ENCODE data around the gene MS4A18. TPM values are rescaled to one million over a fixed set of nuclear protein-coding genes. Genes with fewer than 3 reads are reported as not detected.

Gene MS4A18
- total RNA-seq, 1 experiment from 2014 or later: not detected

DNA sequence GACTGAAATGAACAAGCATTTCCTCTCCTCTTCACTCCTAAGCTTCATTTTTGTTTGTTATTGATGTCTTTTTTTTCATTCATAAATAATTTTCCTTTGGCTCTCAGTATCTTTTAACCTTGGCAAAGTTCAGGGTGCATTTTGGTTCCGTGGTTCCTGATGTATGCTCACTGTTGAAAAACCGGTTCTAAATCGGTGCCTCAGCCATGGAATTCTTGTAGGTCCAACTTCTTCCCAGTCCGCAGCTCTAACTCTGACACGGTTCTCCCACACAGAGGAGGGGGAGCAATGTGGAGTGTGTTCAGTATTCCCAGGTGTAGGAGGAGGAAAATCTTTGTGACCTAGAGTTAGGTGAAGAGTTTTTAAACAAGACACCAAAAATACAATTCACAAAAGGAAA, 19.6 kb downstream of the MS4A18 start (continued):
- TF ChIP-seq, protein P1, sequence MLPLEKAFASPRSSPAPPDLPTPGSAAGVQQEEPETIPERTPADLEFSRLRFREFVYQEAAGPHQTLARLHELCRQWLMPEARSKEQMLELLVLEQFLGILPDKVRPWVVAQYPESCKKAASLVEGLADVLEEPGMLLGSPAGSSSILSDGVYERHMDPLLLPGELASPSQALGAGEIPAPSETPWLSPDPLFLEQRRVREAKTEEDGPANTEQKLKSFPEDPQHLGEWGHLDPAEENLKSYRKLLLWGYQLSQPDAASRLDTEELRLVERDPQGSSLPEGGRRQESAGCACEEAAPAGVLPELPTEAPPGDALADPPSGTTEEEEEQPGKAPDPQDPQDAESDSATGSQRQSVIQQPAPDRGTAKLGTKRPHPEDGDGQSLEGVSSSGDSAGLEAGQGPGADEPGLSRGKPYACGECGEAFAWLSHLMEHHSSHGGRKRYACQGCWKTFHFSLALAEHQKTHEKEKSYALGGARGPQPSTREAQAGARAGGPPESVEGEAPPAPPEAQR (CRISPR knock-in tag; IDR thresholded peaks at IDR 0.05): no peak

GRCh38 chr11:60747359-60747873, 22.9 kb downstream of the MS4A18 start:
- ChIA-PET CTCF (interaction anchor here (3.3 kb wide), 1 partner anchor 16 kb away, joined by 20 read pairs; no protein-coding TSS in a partner anchor), POLR2A (no interaction called here)
- no peak overlapping the region for H3K4me3 Mint-ChIP-seq
- peak overlapping the region; percentile 41 for H3K27ac Mint-ChIP-seq
- H3K36me3 Mint-ChIP-seq: no peaks in the 10 kb centered on the region
- no peak for DNase-seq (ENCODE audit: low spot score)
- H3K4me1 Mint-ChIP-seq: peaks cover 8% of the 10 kb centered on the region
- peaks cover 21% of the 10 kb centered on the region for H3K9me3 Mint-ChIP-seq
- peaks cover 7% of the 10 kb centered on the region; the same call in 1 of the 2 replicates for H3K27me3 Mint-ChIP-seq (ENCODE audit: low read depth)
- ATAC-seq: no peak
- TF ChIP-seq, protein P2, sequence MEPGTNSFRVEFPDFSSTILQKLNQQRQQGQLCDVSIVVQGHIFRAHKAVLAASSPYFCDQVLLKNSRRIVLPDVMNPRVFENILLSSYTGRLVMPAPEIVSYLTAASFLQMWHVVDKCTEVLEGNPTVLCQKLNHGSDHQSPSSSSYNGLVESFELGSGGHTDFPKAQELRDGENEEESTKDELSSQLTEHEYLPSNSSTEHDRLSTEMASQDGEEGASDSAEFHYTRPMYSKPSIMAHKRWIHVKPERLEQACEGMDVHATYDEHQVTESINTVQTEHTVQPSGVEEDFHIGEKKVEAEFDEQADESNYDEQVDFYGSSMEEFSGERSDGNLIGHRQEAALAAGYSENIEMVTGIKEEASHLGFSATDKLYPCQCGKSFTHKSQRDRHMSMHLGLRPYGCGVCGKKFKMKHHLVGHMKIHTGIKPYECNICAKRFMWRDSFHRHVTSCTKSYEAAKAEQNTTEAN (CRISPR knock-in tag; IDR thresholded peaks at IDR 0.05): peak; percentile 74; the same call in 1 of the 2 replicates
- no peak for TF ChIP-seq ELF4 (CRISPR knock-in tag; IDR thresholded peaks at IDR 0.05; ENCODE audit: low read depth)

GRCh38 chr11:60748225-60748624, 23.7 kb downstream of the MS4A18 start:
- no peak for ATAC-seq
- TF ChIP-seq ZNF263 (CRISPR knock-in tag; IDR thresholded peaks at IDR 0.05; ENCODE audit: low read depth) (no peak), NFE2L1 (CRISPR knock-in tag; IDR thresholded peaks at IDR 0.05) (no peak), ZNF671 (CRISPR knock-in tag; IDR thresholded peaks at IDR 0.05) (no peak), FOXP1 (CRISPR knock-in tag; IDR thresholded peaks at IDR 0.05; ENCODE audit: borderline replicate concordance) (no peak), PREB (CRISPR knock-in tag; IDR thresholded peaks at IDR 0.05; ENCODE audit: borderline replicate concordance) (no peak)
- TF ChIP-seq, protein P3, sequence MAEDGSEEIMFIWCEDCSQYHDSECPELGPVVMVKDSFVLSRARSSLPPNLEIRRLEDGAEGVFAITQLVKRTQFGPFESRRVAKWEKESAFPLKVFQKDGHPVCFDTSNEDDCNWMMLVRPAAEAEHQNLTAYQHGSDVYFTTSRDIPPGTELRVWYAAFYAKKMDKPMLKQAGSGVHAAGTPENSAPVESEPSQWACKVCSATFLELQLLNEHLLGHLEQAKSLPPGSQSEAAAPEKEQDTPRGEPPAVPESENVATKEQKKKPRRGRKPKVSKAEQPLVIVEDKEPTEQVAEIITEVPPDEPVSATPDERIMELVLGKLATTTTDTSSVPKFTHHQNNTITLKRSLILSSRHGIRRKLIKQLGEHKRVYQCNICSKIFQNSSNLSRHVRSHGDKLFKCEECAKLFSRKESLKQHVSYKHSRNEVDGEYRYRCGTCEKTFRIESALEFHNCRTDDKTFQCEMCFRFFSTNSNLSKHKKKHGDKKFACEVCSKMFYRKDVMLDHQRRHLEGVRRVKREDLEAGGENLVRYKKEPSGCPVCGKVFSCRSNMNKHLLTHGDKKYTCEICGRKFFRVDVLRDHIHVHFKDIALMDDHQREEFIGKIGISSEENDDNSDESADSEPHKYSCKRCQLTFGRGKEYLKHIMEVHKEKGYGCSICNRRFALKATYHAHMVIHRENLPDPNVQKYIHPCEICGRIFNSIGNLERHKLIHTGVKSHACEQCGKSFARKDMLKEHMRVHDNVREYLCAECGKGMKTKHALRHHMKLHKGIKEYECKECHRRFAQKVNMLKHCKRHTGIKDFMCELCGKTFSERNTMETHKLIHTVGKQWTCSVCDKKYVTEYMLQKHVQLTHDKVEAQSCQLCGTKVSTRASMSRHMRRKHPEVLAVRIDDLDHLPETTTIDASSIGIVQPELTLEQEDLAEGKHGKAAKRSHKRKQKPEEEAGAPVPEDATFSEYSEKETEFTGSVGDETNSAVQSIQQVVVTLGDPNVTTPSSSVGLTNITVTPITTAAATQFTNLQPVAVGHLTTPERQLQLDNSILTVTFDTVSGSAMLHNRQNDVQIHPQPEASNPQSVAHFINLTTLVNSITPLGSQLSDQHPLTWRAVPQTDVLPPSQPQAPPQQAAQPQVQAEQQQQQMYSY (CRISPR knock-in tag; IDR thresholded peaks at IDR 0.05): no peak
- TF ChIP-seq, protein P4, sequence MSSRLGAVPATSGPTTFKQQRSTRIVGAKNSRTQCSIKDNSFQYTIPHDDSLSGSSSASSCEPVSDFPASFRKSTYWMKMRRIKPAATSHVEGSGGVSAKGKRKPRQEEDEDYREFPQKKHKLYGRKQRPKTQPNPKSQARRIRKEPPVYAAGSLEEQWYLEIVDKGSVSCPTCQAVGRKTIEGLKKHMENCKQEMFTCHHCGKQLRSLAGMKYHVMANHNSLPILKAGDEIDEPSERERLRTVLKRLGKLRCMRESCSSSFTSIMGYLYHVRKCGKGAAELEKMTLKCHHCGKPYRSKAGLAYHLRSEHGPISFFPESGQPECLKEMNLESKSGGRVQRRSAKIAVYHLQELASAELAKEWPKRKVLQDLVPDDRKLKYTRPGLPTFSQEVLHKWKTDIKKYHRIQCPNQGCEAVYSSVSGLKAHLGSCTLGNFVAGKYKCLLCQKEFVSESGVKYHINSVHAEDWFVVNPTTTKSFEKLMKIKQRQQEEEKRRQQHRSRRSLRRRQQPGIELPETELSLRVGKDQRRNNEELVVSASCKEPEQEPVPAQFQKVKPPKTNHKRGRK (CRISPR knock-in tag; IDR thresholded peaks at IDR 0.05; ENCODE audit: borderline replicate concordance): no peak
- TF ChIP-seq, protein P5, sequence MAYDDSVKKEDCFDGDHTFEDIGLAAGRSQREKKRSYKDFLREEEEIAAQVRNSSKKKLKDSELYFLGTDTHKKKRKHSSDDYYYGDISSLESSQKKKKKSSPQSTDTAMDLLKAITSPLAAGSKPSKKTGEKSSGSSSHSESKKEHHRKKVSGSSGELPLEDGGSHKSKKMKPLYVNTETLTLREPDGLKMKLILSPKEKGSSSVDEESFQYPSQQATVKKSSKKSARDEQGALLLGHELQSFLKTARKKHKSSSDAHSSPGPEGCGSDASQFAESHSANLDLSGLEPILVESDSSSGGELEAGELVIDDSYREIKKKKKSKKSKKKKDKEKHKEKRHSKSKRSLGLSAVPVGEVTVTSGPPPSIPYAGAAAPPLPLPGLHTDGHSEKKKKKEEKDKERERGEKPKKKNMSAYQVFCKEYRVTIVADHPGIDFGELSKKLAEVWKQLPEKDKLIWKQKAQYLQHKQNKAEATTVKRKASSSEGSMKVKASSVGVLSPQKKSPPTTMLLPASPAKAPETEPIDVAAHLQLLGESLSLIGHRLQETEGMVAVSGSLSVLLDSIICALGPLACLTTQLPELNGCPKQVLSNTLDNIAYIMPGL (CRISPR knock-in tag; IDR thresholded peaks at IDR 0.05): no peak
- TF ChIP-seq, protein P2 (CRISPR knock-in tag; IDR thresholded peaks at IDR 0.05): no peak
- TF ChIP-seq, protein P6, sequence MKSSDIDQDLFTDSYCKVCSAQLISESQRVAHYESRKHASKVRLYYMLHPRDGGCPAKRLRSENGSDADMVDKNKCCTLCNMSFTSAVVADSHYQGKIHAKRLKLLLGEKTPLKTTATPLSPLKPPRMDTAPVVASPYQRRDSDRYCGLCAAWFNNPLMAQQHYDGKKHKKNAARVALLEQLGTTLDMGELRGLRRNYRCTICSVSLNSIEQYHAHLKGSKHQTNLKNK (CRISPR knock-in tag; IDR thresholded peaks at IDR 0.05): no peak
- Mint-ChIP-seq H3K4me1 (peaks cover 8% of the 10 kb centered on the region), H3K27ac (no peak overlapping the region), H3K36me3 (no peaks in the 10 kb centered on the region), H3K27me3 (ENCODE audit: low read depth) (peaks cover 7% of the 10 kb centered on the region; the same call in 1 of the 2 replicates), H3K9me3 (peaks cover 15% of the 10 kb centered on the region), H3K4me3 (no peak overlapping the region)
- ChIA-PET POLR2A (no interaction called here), CTCF (interaction anchor here (3.3 kb wide), 1 partner anchor 15 kb away, joined by 20 read pairs; no protein-coding TSS in a partner anchor)
- no peak for DNase-seq (ENCODE audit: low spot score)
